ENCODE results near the gene MAST4. TPM values are rescaled to one million over a fixed set of nuclear protein-coding genes. Genes with fewer than 3 reads are reported as not detected.

MAST4 gene
- total RNA-seq, 2 donors from 2014 or later, result 50.4 to 60.6 TPM

DNA sequence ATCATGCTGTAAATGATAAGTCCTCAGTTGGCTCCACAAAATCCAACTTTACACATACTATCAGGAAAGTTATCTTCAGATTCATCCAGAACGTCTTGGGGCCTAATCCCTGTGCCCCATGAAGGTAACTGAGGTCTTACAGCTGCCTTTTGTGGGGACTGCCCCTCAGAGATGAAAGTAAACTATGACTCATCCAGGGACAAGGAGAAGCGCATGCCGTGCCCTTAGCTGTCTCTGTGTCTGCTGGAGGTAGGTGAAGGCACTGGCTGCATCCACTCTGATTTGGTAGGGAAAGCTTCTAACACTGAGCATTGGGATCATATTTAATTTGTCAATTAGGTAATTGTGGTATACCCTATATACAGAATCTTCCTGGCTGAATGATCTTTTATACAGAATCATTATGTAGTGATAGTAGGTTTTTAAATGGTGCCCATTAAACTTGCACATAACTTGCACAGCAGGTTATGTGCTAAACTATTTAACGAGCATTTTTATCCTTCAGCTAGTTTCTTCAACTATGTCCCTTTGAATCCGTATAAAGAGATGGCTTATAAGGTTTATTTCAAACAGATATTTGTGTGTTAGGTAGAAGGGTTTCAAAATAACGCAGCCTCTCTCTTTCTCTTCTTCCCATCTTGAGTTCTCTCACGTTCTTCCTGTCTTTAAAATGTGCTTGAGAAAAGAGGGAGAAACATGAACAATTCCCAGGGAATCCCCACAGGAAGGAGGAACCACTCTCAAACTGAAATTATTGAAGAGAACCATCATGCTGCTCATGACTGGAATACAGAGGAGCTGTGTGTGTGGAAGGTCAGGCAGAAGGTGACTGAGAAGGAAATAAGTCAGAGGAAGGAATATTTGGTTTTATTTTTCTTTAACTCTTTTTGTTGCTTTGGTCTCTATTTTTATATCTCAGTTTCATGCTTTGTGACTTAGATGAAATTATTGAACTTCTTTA lies 349.5 kb downstream of the MAST4 start:
- Histone ChIP-seq H3K27ac (no peak overlapping the region), H3K4me1 (no peaks in the 10 kb centered on the region), H3K4me3 (no peak overlapping the region), H3K36me3 (no peaks in the 10 kb centered on the region), H3K27me3 (no peaks in the 10 kb centered on the region), H3K9me3 (no peaks in the 10 kb centered on the region)
- TF ChIP-seq, protein P1, sequence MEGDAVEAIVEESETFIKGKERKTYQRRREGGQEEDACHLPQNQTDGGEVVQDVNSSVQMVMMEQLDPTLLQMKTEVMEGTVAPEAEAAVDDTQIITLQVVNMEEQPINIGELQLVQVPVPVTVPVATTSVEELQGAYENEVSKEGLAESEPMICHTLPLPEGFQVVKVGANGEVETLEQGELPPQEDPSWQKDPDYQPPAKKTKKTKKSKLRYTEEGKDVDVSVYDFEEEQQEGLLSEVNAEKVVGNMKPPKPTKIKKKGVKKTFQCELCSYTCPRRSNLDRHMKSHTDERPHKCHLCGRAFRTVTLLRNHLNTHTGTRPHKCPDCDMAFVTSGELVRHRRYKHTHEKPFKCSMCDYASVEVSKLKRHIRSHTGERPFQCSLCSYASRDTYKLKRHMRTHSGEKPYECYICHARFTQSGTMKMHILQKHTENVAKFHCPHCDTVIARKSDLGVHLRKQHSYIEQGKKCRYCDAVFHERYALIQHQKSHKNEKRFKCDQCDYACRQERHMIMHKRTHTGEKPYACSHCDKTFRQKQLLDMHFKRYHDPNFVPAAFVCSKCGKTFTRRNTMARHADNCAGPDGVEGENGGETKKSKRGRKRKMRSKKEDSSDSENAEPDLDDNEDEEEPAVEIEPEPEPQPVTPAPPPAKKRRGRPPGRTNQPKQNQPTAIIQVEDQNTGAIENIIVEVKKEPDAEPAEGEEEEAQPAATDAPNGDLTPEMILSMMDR (IDR thresholded peaks at IDR 0.05), result no peak
- no peak for DNase-seq (ENCODE audit: low spot score)

- Histone ChIP-seq H3K27ac (no peak overlapping the region), H3K4me3 (no peak overlapping the region), H3K36me3 (no peaks in the 10 kb centered on the region), H3K4me1 (no peaks in the 10 kb centered on the region), H3K27me3 (no peaks in the 10 kb centered on the region), H3K9me3 (no peaks in the 10 kb centered on the region)
- no peak for DNase-seq (ENCODE audit: low spot score)
- TF ChIP-seq, protein P1 (IDR thresholded peaks at IDR 0.05), result no peak
Observed at GRCh38 chr5:66947458-66947857, 351.3 kb downstream of the MAST4 start.

DNA sequence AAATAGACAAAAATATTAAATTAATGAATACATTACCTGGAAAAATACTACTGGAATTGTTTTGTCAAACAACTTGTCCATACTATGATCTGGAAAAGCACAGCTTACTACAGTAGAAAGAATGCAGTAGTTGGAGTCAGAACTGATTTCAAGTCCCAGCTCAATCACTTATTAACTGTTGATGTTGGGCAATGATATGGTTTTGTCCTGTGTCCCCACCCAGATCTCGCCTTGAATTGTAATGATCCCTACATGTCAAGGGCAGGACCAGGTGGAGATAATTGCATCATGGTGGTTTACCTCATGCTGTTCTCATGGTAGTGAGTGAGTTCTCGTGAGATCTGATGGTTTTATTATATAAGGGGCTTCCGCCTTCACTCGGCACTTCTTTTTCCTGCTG lies 352.9 kb downstream of the MAST4 start:
- no peak for DNase-seq (ENCODE audit: low spot score)
- Histone ChIP-seq H3K36me3 (no peaks in the 10 kb centered on the region), H3K9me3 (no peaks in the 10 kb centered on the region), H3K4me3 (no peak overlapping the region), H3K4me1 (no peaks in the 10 kb centered on the region), H3K27ac (no peak overlapping the region), H3K27me3 (no peaks in the 10 kb centered on the region)
- TF ChIP-seq, protein P1 (IDR thresholded peaks at IDR 0.05), result no peak

GRCh38 chr5:66952153-66952552 lies 356.0 kb downstream of the MAST4 start:
- Histone ChIP-seq H3K9me3 (no peaks in the 10 kb centered on the region), H3K36me3 (no peaks in the 10 kb centered on the region), H3K4me3 (no peak overlapping the region), H3K4me1 (no peaks in the 10 kb centered on the region), H3K27ac (no peak overlapping the region), H3K27me3 (no peaks in the 10 kb centered on the region)
- no peak for DNase-seq (ENCODE audit: low spot score)
- TF ChIP-seq, protein P1 (IDR thresholded peaks at IDR 0.05), result no peak

GRCh38 chr5:66956439-66956838 lies 360.2 kb downstream of the MAST4 start:
- Histone ChIP-seq H3K36me3 (no peaks in the 10 kb centered on the region), H3K9me3 (no peaks in the 10 kb centered on the region)
- TF ChIP-seq, protein P1 (IDR thresholded peaks at IDR 0.05), result no peak

More at GRCh38 chr5:66956439-66956838, 360.2 kb downstream of the MAST4 start:
- H3K27me3 ChIP-seq, result no peaks in the 10 kb centered on the region
- no peak for DNase-seq (ENCODE audit: low spot score)
- H3K4me1 ChIP-seq, result peaks cover 0 to 29% of the 10 kb centered on the region in 2 donors
- no peak overlapping the region for H3K4me3 ChIP-seq
- no peak overlapping the region for H3K27ac ChIP-seq
